H1 (cell line): ENCODE results near the gene HIPK2. TPM values are rescaled to one million over a fixed set of nuclear protein-coding genes. Genes with fewer than 3 reads are reported as not detected.

Experiments
- CTCF ChIA-PET: fragments of 300-600 bp; sonication (Branson Sonifier 250); formaldehyde crosslinking; loops from one replicate; lab custom pipeline; 2021; ENCODE audit not compliant: partially characterized antibody; lab: Charles Lee
- POLR2A ChIA-PET: fragments of 300-600 bp; sonication (Branson Sonifier 250); formaldehyde crosslinking; loops from one replicate; lab custom pipeline; 2021; ENCODE audit warnings: inconsistent platforms; ENCODE audit not compliant: partially characterized antibody; lab: Charles Lee
- DNase-seq, 2 experiments: peaks; one replicate each; pipeline versions ENCODE4 v3.0.0 to v3.0.0-alpha.2; 2010 to 2022; ENCODE audit warnings: low spot score in 2 of 2, low read depth in 1 of 2, mixed read lengths in 1 of 2
- FAIRE-seq: peaks from 2 replicates; lab custom pipeline; 2011; peaks lifted over from hg19 to GRCh38; lab: Jason Lieb, UNC
- H2AFZ ChIP-seq: 2 replicates; pipeline ENCODE4 v1.8.1; 2012; ENCODE audit warnings: low read length, inconsistent platforms
- H2AK5ac ChIP-seq: 2 replicates; pipeline ENCODE4 v1.6.1; 2013; ENCODE audit warnings: low read depth, low read length
- H2BK120ac ChIP-seq: replicated peaks from 2 replicates; pipeline ENCODE3; 2013; ENCODE audit warnings: low read depth, low read length, inconsistent platforms
- H2BK12ac ChIP-seq: 2 replicates; pipeline ENCODE4 v1.6.1; 2013; ENCODE audit warnings: low read depth, low read length
- H2BK15ac ChIP-seq: 2 replicates; pipeline ENCODE4 v1.6.1; 2013; ENCODE audit warnings: low read length
- H2BK20ac ChIP-seq: 2 replicates; pipeline ENCODE4 v1.6.1; 2013; ENCODE audit warnings: low read length
- H2BK5ac ChIP-seq: 2 replicates; pipeline ENCODE4 v1.6.1; 2013; ENCODE audit warnings: low read depth, low read length
- H3K14ac ChIP-seq: 2 replicates; pipeline ENCODE4 v1.6.1; 2013; ENCODE audit warnings: inconsistent platforms; ENCODE audit not compliant: insufficient read length
- H3K18ac ChIP-seq: 2 replicates; pipeline ENCODE4 v1.6.1; 2013; ENCODE audit warnings: low read length; ENCODE audit errors: extremely low read depth
- H3K23ac ChIP-seq: 2 replicates; pipeline ENCODE4 v1.6.1; 2013; ENCODE audit warnings: inconsistent platforms; ENCODE audit not compliant: insufficient read length
- H3K23me2 ChIP-seq: 2 replicates; pipeline ENCODE4 v1.6.1; 2013; ENCODE audit warnings: low read depth, low read length
- H3K27ac ChIP-seq: 2 replicates; pipeline ENCODE4 v1.6.1; 2011; ENCODE audit warnings: low read depth, low read length, inconsistent platforms
- H3K27me3 ChIP-seq, 4 experiments: replicated peaks in 1 of 4; 1 replicate in 1 of 4; 2 replicates in 3 of 4; pipeline versions ENCODE4 v1.6.1 to v1.8.1; 2011 to 2013; ENCODE audit warnings: low read length in 3 of 4, mild to moderate bottlenecking in 3 of 4, inconsistent platforms in 2 of 4, mixed read lengths in 2 of 4, moderate library complexity in 1 of 4; ENCODE audit not compliant: control insufficient read depth in 3 of 4, insufficient read depth in 3 of 4; ENCODE audit errors: extremely low read depth in 1 of 4
- H3K36me3 ChIP-seq, 4 experiments: 2 replicates each; pipeline versions ENCODE4 v1.6.1 to v1.8.1; 2011 to 2013; ENCODE audit warnings: mild to moderate bottlenecking in 4 of 4, low read length in 3 of 4, moderate library complexity in 2 of 4, control low read depth in 1 of 4, inconsistent platforms in 1 of 4; ENCODE audit not compliant: insufficient read depth in 4 of 4, control insufficient read depth in 2 of 4
- H3K4ac ChIP-seq: replicated peaks from 2 replicates; pipeline ENCODE3; 2013; ENCODE audit warnings: low read length, low read depth, mixed read lengths, inconsistent platforms; ENCODE audit not compliant: insufficient read length
- H3K4me1 ChIP-seq, 4 experiments: replicated peaks in 1 of 4; 1 replicate in 1 of 4; 2 replicates in 3 of 4; pipeline versions ENCODE4 v1.6.1 to v1.8.1; 2011 to 2013; ENCODE audit warnings: low read length in 3 of 4, inconsistent platforms in 2 of 4, mixed read lengths in 1 of 4; ENCODE audit not compliant: insufficient read depth in 4 of 4, control insufficient read depth in 3 of 4
- H3K4me2 ChIP-seq, 2 experiments: 2 replicates each; pipeline versions ENCODE4 v1.6.1 to v1.8.1; 2011 to 2013; ENCODE audit warnings: low read depth in 2 of 2, low read length in 2 of 2, control low read depth in 1 of 2, inconsistent platforms in 1 of 2, mild to moderate bottlenecking in 1 of 2; ENCODE audit not compliant: insufficient read depth in 1 of 2
- H3K4me3 ChIP-seq, 4 experiments: fragments of 200-600, 300-600 bp in 1 of 4; sonication (generic), shearing (Covaris generic), sonication (Bioruptor Twin) in 1 of 4; 2 replicates each; pipeline versions ENCODE4 v1.5.1 to v1.8.1; 2011 to 2016; ENCODE audit warnings: low read length in 4 of 4, low read depth in 3 of 4, control low read depth in 2 of 4, inconsistent platforms in 2 of 4, mild to moderate bottlenecking in 2 of 4, mixed read lengths in 1 of 4, moderate library complexity in 1 of 4; ENCODE audit not compliant: insufficient read depth in 2 of 4; ENCODE audit errors: extremely low read depth in 1 of 4
- H3K56ac ChIP-seq: replicated peaks from 2 replicates; pipeline ENCODE3; 2013; ENCODE audit warnings: low read depth, mild to moderate bottlenecking, mixed read lengths, low read length, inconsistent platforms; ENCODE audit not compliant: insufficient read length
- H3K79me1 ChIP-seq: 2 replicates; pipeline ENCODE4 v1.6.1; 2013; ENCODE audit warnings: low read depth, low read length, control low read depth
- H3K79me2 ChIP-seq, 2 experiments: 2 replicates each; pipeline versions ENCODE4 v1.6.1 to v1.8.1; 2012 to 2013; ENCODE audit warnings: low read length in 2 of 2, mild to moderate bottlenecking in 2 of 2, inconsistent platforms in 1 of 2; ENCODE audit not compliant: insufficient read depth in 2 of 2, control insufficient read depth in 1 of 2
- H3K9ac ChIP-seq, 4 experiments: replicated peaks in 1 of 4; 1 replicate in 1 of 4; 2 replicates in 3 of 4; pipeline versions ENCODE4 v1.6.1 to v1.8.1; 2011 to 2013; ENCODE audit warnings: low read depth in 3 of 4, low read length in 3 of 4, control low read depth in 2 of 4, mild to moderate bottlenecking in 2 of 4, moderate library complexity in 2 of 4, inconsistent platforms in 1 of 4; ENCODE audit errors: extremely low read depth in 1 of 4
- H3K9me3 ChIP-seq, 2 experiments: 2 replicates each; pipeline versions ENCODE4 v1.6.1 to v1.8.1; 2012 to 2013; ENCODE audit warnings: mild to moderate bottlenecking in 2 of 2, moderate library complexity in 2 of 2, control low read depth in 1 of 2, inconsistent platforms in 1 of 2, low read depth in 1 of 2, low read length in 1 of 2, mixed read lengths in 1 of 2; ENCODE audit not compliant: insufficient read depth in 2 of 2
- H4K20me1 ChIP-seq, 2 experiments: replicated peaks in 1 of 2; 2 replicates each; pipeline versions ENCODE3 to v1.8.1; 2011 to 2013; ENCODE audit warnings: inconsistent platforms in 2 of 2, low read length in 2 of 2, mild to moderate bottlenecking in 1 of 2; ENCODE audit not compliant: insufficient read depth in 2 of 2, control insufficient read depth in 1 of 2
- H4K5ac ChIP-seq: 2 replicates; pipeline ENCODE4 v1.6.1; 2013; ENCODE audit warnings: low read length, low read depth, mixed read lengths, inconsistent platforms; ENCODE audit not compliant: insufficient read length
- H4K8ac ChIP-seq: 2 replicates; pipeline ENCODE4 v1.8.0; 2013; ENCODE audit warnings: mild to moderate bottlenecking, moderate library complexity, low read length, inconsistent platforms; ENCODE audit not compliant: insufficient read depth; ENCODE audit errors: extremely low read depth
- H4K91ac ChIP-seq: replicated peaks from 2 replicates; pipeline ENCODE3; 2013; ENCODE audit warnings: low read length, mixed read lengths, inconsistent platforms; ENCODE audit not compliant: insufficient read length
- ATF3 ChIP-seq: IDR thresholded peaks from 2 replicates; pipeline ENCODE4 v1.6.1; 2011; ENCODE audit warnings: low read depth, mild to moderate bottlenecking, low read length; ENCODE audit not compliant: insufficient read depth
- CBX5 ChIP-seq: fragments of 300-800, 300-1000 bp; sonication (generic); IDR thresholded peaks from 2 replicates; pipeline ENCODE4 v1.7.1; 2016; ENCODE audit warnings: antibody characterized with exemption, low read length, low read depth
- CEBPB ChIP-seq: IDR thresholded peaks from 2 replicates; pipeline ENCODE4 v1.6.1; 2012; ENCODE audit warnings: low read depth, low read length
- EGR1 ChIP-seq: IDR thresholded peaks from 2 replicates; pipeline ENCODE4 v1.6.1; 2011; ENCODE audit warnings: low read depth, low read length, borderline replicate concordance
- HDAC2 ChIP-seq, 2 experiments: fragments of 300-600 bp in 1 of 2; sonication (generic) in 1 of 2; IDR thresholded peaks; 2 replicates each; pipeline ENCODE4 v1.6.1; 2011 to 2012; ENCODE audit warnings: low read depth in 2 of 2, low read length in 2 of 2, mild to moderate bottlenecking in 2 of 2, moderate library complexity in 2 of 2, borderline replicate concordance in 1 of 2, inconsistent platforms in 1 of 2
- JUND ChIP-seq: IDR thresholded peaks from 2 replicates; pipeline ENCODE4 v1.6.1; 2011; ENCODE audit warnings: mild to moderate bottlenecking, improper control_type of control experiment, low read length
- KDM1A ChIP-seq: fragments of 200-600, 300-600 bp; sonication (generic); IDR thresholded peaks from 2 replicates; pipeline ENCODE4 v1.7.1; 2016; ENCODE audit warnings: mild to moderate bottlenecking, low read length, borderline replicate concordance
- POLR2AphosphoS5 ChIP-seq: IDR thresholded peaks from 2 replicates; pipeline ENCODE4 v1.6.1; 2011; ENCODE audit warnings: low read depth, low read length
- POU5F1 ChIP-seq: IDR thresholded peaks from 2 replicates; pipeline ENCODE4 v1.6.1; 2011; ENCODE audit warnings: low read depth, mild to moderate bottlenecking, low read length, moderate library complexity
- RFX5 ChIP-seq: IDR thresholded peaks from 2 replicates; pipeline ENCODE4 v1.6.1; 2011; ENCODE audit warnings: low read depth, low read length, improper control_type of control experiment, borderline replicate concordance
- RXRA ChIP-seq: IDR thresholded peaks from 2 replicates; pipeline ENCODE4 v1.6.1; 2011; ENCODE audit warnings: low read depth, mild to moderate bottlenecking, low read length, moderate library complexity; ENCODE audit not compliant: insufficient read depth
- SIRT6 ChIP-seq: IDR thresholded peaks from one replicate; pipeline ENCODE4 v1.7.1; 2012; ENCODE audit warnings: low read length, inconsistent platforms
- SP2 ChIP-seq: IDR thresholded peaks from 2 replicates; pipeline ENCODE4 v1.6.1; 2012; ENCODE audit warnings: mild to moderate bottlenecking, low read length, inconsistent platforms
- TAF7 ChIP-seq: optimal IDR thresholded peaks from 2 replicates; pipeline ENCODE3; 2011; ENCODE audit warnings: low read depth, mild to moderate bottlenecking, inconsistent platforms, low read length, moderate library complexity, borderline replicate concordance
- YY1 ChIP-seq: IDR thresholded peaks from 2 replicates; pipeline ENCODE4 v1.6.1; 2011; ENCODE audit warnings: low read depth, mild to moderate bottlenecking, low read length
- WGBS, 2 experiments: shearing (Covaris generic) in 1 of 2; methylation state at CpG; one replicate each; pipeline versions ENCODE4 v1.1.6 to v1.1.7; 2013 to 2015; ENCODE audit warnings: low lambda C conversion rate in 2 of 2, mixed read lengths in 2 of 2, inconsistent platforms in 1 of 2, low coverage in 1 of 2, missing lambda C conversion rate in 1 of 2; ENCODE audit not compliant: insufficient replicate concordance in 2 of 2, insufficient coverage in 1 of 2, insufficient read length in 1 of 2; ENCODE audit errors: extremely low coverage in 1 of 2, missing lambda C conversion rate in 1 of 2; 5-methylcytosine and 5-hydroxymethylcytosine counted together
- polyA plus RNA-seq, 7 experiments: library from polyadenylated mRNA; depleted of rRNA in 3 of 7; stranded (reverse) in 5 of 7; unstranded in 2 of 7; fragments of >200 nt in 5 of 7; fragments of 200-250 nt in 2 of 7; gene quantifications; 1 replicate in 5 of 7; 2 replicates in 1 of 7; 4 replicates in 1 of 7; pipeline versions ENCODE4 v1.2.1 to v1.2.3, GENCODE V29; 2011 to 2013; ENCODE audit warnings: missing spikeins in 2 of 7, mixed read lengths in 2 of 7
- total RNA-seq: library from RNA; stranded (reverse); fragmentation: NEBNext Ultra II Directional; extraction: Animal tissue kit (Norgen Biotek cat#: 25700); gene quantifications from 2 replicates; pipeline ENCODE4 v1.2.1, GENCODE V29; 2021

Gene HIPK2
- total and polyA plus RNA-seq, 2 of the 8 experiments (the other 6 are each of a cell fraction or from before 2014, with no cell fraction given): 8.3 to 24.3 TPM

- H2AK5ac ChIP-seq: no peak overlapping the region
- H3K27me3 ChIP-seq: no peaks in the 10 kb centered on the region
- H4K91ac ChIP-seq: no peak overlapping the region
- H3K27ac ChIP-seq: no peak overlapping the region
- no peak for FAIRE-seq
- H2BK5ac ChIP-seq: no peak overlapping the region
- H3K14ac ChIP-seq: no peak overlapping the region
- peaks cover 0 to 2% of the 10 kb centered on the region in 2 experiments for H4K20me1 ChIP-seq
- no peak overlapping the region for H4K5ac ChIP-seq
- no peak overlapping the region for H3K23ac ChIP-seq
- H2BK20ac ChIP-seq: no peak overlapping the region
- H3K56ac ChIP-seq: no peak overlapping the region
- H3K4ac ChIP-seq: no peak overlapping the region
- DNase-seq: no peak
- H3K4me1 ChIP-seq: peaks cover 13 to 32% (median 21%) of the 10 kb centered on the region in 4 experiments
- no peaks in the 10 kb centered on the region for H3K79me1 ChIP-seq
- H3K36me3 ChIP-seq: no peaks in the 10 kb centered on the region
- H2BK12ac ChIP-seq: no peak overlapping the region
- H3K23me2 ChIP-seq: peaks cover 4% of the 10 kb centered on the region; the same call in 1 of the 2 replicates
- ChIA-PET CTCF (interaction anchor here (0.7 to 5.7 kb wide), 6 partner anchors 10 to 107 kb away, joined by 3 to 34 read pairs (median 4); no protein-coding TSS in a partner anchor), POLR2A (no interaction called here)
- no peak overlapping the region for H3K4me3 ChIP-seq
- H2AFZ ChIP-seq: no peak overlapping the region
- no peak overlapping the region for H2BK15ac ChIP-seq
- no peak overlapping the region for H3K18ac ChIP-seq
- H3K9me3 ChIP-seq: no peaks in the 10 kb centered on the region
- H3K79me2 ChIP-seq: no peaks in the 10 kb centered on the region
- no peak overlapping the region for H3K4me2 ChIP-seq
- no peak overlapping the region for H4K8ac ChIP-seq
- no peak overlapping the region for H3K9ac ChIP-seq
- no peak overlapping the region for H2BK120ac ChIP-seq
- 91% methylated on average over 2 of the region's 2 CpGs; no CpG with 5 or more reads in 1 of the 2 experiments for WGBS, 2 experiments
- TF ChIP-seq JUND: no peak
- TF ChIP-seq KDM1A: no peak
- TF ChIP-seq CEBPB: no peak
- TF ChIP-seq RXRA: no peak
- TF ChIP-seq RFX5: no peak
- no peak for TF ChIP-seq EGR1
- no peak for TF ChIP-seq SP2
- TF ChIP-seq POLR2AphosphoS5: no peak
- no peak for TF ChIP-seq CBX5
- no peak for TF ChIP-seq HDAC2 (IDR thresholded peaks at IDR 0.05; ENCODE audit: borderline replicate concordance in 1 of 2, low read depth in 2 of 2, low read length in 2 of 2)
- TF ChIP-seq YY1: no peak
- TF ChIP-seq POU5F1: no peak
- TF ChIP-seq TAF7: no peak
- no peak for TF ChIP-seq ATF3
- TF ChIP-seq SIRT6: no peak
Measured at GRCh38 chr7:139709485-139709884, 68.3 kb downstream of the HIPK2 start.
